Mononuclear cell (primary cell): ENCODE results near the gene PRDM15. TPM values are rescaled to one million over a fixed set of nuclear protein-coding genes. Genes with fewer than 3 reads are reported as not detected.
"Not testable (repeated sequence)": the region's sequence is repeated elsewhere in the genome, so short reads cannot be mapped to it uniquely, and the experiment has no call there.

Experiments
- H3K27me3 ChIP-seq: 2 replicates; pipeline ENCODE4 v1.6.0; 2011; ENCODE audit warnings: low read length, control low read depth; ENCODE audit not compliant: insufficient read depth
- H3K4me1 ChIP-seq: 2 replicates; pipeline ENCODE4 v1.5.1; 2011; ENCODE audit warnings: mild to moderate bottlenecking, low read length, control low read depth; ENCODE audit not compliant: insufficient read depth
- H3K4me3 ChIP-seq: 2 replicates; pipeline ENCODE4 v1.5.1; 2011; ENCODE audit warnings: mild to moderate bottlenecking, low read length, moderate library complexity
- H3K9me3 ChIP-seq: 2 replicates; pipeline ENCODE4 v1.5.1; 2011; ENCODE audit warnings: low read depth, mild to moderate bottlenecking, control low read depth, low read length
- total RNA-seq: library from RNA; depleted of rRNA; stranded (reverse); fragments of >200 nt; gene quantifications from one replicate; pipeline ENCODE4 v1.2.3, GENCODE V29; 2012

PRDM15 gene
- total RNA-seq, 1 donor, result 8.1 TPM

GRCh38 chr21:41800425-41801320, 78.5 kb downstream of the PRDM15 start:
- no peaks in the 10 kb centered on the region for H3K27me3 ChIP-seq

GRCh38 chr21:41799763-41800162, 79.4 kb downstream of the PRDM15 start:
- no peaks in the 10 kb centered on the region for H3K27me3 ChIP-seq
- peaks cover 6% of the 10 kb centered on the region for H3K4me1 ChIP-seq
- no peak overlapping the region for H3K4me3 ChIP-seq
- no peaks in the 10 kb centered on the region for H3K9me3 ChIP-seq

More at GRCh38 chr21:41800425-41801320, 78.5 kb downstream of the PRDM15 start:
- Histone ChIP-seq H3K4me3 (no peak overlapping the region), H3K9me3 (no peaks in the 10 kb centered on the region), H3K4me1 (peaks cover 6% of the 10 kb centered on the region)

GRCh38 chr21:41798326-41798725, 80.8 kb downstream of the PRDM15 start:
- H3K27me3 ChIP-seq, result no peaks in the 10 kb centered on the region

GRCh38 chr21:41796476-41797080, 82.6 kb downstream of the PRDM15 start:
- peaks cover 5% of the 10 kb centered on the region for H3K9me3 ChIP-seq
- H3K4me1 ChIP-seq, result no peaks in the 10 kb centered on the region
- H3K27me3 ChIP-seq, result no peaks in the 10 kb centered on the region
- no peak overlapping the region for H3K4me3 ChIP-seq

More at GRCh38 chr21:41798326-41798725, 80.8 kb downstream of the PRDM15 start:
- H3K4me3 ChIP-seq, result no peak overlapping the region
- peaks cover 6% of the 10 kb centered on the region for H3K4me1 ChIP-seq
- no peaks in the 10 kb centered on the region for H3K9me3 ChIP-seq

- Histone ChIP-seq H3K4me3 (no peak overlapping the region), H3K4me1 (no peaks in the 10 kb centered on the region), H3K27me3 (no peaks in the 10 kb centered on the region), H3K9me3 (peaks cover 5% of the 10 kb centered on the region)
Observed at GRCh38 chr21:41795726-41796125, 83.4 kb downstream of the PRDM15 start.

- Histone ChIP-seq H3K9me3 (peaks cover 5% of the 10 kb centered on the region), H3K4me1 (no peaks in the 10 kb centered on the region), H3K27me3 (no peaks in the 10 kb centered on the region), H3K4me3 (no peak overlapping the region)
Observed at GRCh38 chr21:41794600-41794999, 84.5 kb downstream of the PRDM15 start.

- Histone ChIP-seq H3K9me3 (peaks cover 5% of the 10 kb centered on the region), H3K27me3 (no peaks in the 10 kb centered on the region), H3K4me1 (no peaks in the 10 kb centered on the region), H3K4me3 (no peak overlapping the region)
Observed at GRCh38 chr21:41792711-41793110, 86.4 kb downstream of the PRDM15 start.

- Histone ChIP-seq H3K4me3 (no peak overlapping the region), H3K9me3 (no peaks in the 10 kb centered on the region), H3K4me1 (no peaks in the 10 kb centered on the region), H3K27me3 (peaks cover 17% of the 10 kb centered on the region)
Observed at GRCh38 chr21:41786509-41786987, 92.6 kb downstream of the PRDM15 start.

- peaks cover 27% of the 10 kb centered on the region for H3K27me3 ChIP-seq
- not testable (repeated sequence) for H3K4me3 ChIP-seq, H3K9me3 ChIP-seq, H3K4me1 ChIP-seq
Observed at GRCh38 chr21:41785262-41785661, 93.9 kb downstream of the PRDM15 start.

- H3K4me3 ChIP-seq, result no peak overlapping the region
- H3K4me1 ChIP-seq, result no peaks in the 10 kb centered on the region
- H3K27me3 ChIP-seq, result peaks cover 34% of the 10 kb centered on the region
- H3K9me3 ChIP-seq, result no peaks in the 10 kb centered on the region
Observed at GRCh38 chr21:41784456-41785102, 94.6 kb downstream of the PRDM15 start.

- Histone ChIP-seq H3K27me3 (peaks cover 43% of the 10 kb centered on the region), H3K9me3 (no peaks in the 10 kb centered on the region), H3K4me1 (no peaks in the 10 kb centered on the region), H3K4me3 (no peak overlapping the region)
Observed at GRCh38 chr21:41783476-41784180, 95.5 kb downstream of the PRDM15 start.

- H3K9me3 ChIP-seq, result no peaks in the 10 kb centered on the region
- H3K4me1 ChIP-seq, result no peaks in the 10 kb centered on the region
- H3K27me3 ChIP-seq, result peaks cover 55% of the 10 kb centered on the region
- H3K4me3 ChIP-seq, result no peak overlapping the region
Observed at GRCh38 chr21:41781050-41781410, 98.1 kb downstream of the PRDM15 start.

- no peaks in the 10 kb centered on the region for H3K9me3 ChIP-seq
- no peaks in the 10 kb centered on the region for H3K4me1 ChIP-seq
- no peak overlapping the region for H3K4me3 ChIP-seq
- H3K27me3 ChIP-seq, result peaks cover 57% of the 10 kb centered on the region
Observed at GRCh38 chr21:41780337-41781049, 98.7 kb downstream of the PRDM15 start.

- Histone ChIP-seq H3K27me3 (peaks cover 60% of the 10 kb centered on the region), H3K4me3 (no peak overlapping the region)
Observed at GRCh38 chr21:41779659-41780058, 99.5 kb downstream of the PRDM15 start.

More at GRCh38 chr21:41779659-41780058, 99.5 kb downstream of the PRDM15 start:
- no peaks in the 10 kb centered on the region for H3K4me1 ChIP-seq
- no peaks in the 10 kb centered on the region for H3K9me3 ChIP-seq
